SU-DHL-6 (cell line): Measurements from ENCODE around the gene HTT.

ENCODE experiments used
- EZH2phosphoT487 ChIP-seq: fragments of 200-600 bp; sonication (generic), shearing (Covaris generic); conservative IDR thresholded peaks from 2 replicates; pipeline ENCODE4 v1.6.1; 2018; ENCODE audit warnings: mild to moderate bottlenecking, antibody characterized with exemption, low read length, moderate library complexity, mixed read lengths
- TF ChIP-seq, protein P1 (sequence below): fragments of 200-600 bp; sonication (generic); IDR thresholded peaks from one replicate; pipeline ENCODE4 v1.5.1; 2017; ENCODE audit warnings: antibody characterized with exemption, mild to moderate bottlenecking, low read length, moderate library complexity; ENCODE audit not compliant: insufficient read depth, poor library complexity, severe bottlenecking

GRCh38 chr4:3239998-3240920 is 165.8 kb downstream of the HTT start:
- TF ChIP-seq, protein P1, sequence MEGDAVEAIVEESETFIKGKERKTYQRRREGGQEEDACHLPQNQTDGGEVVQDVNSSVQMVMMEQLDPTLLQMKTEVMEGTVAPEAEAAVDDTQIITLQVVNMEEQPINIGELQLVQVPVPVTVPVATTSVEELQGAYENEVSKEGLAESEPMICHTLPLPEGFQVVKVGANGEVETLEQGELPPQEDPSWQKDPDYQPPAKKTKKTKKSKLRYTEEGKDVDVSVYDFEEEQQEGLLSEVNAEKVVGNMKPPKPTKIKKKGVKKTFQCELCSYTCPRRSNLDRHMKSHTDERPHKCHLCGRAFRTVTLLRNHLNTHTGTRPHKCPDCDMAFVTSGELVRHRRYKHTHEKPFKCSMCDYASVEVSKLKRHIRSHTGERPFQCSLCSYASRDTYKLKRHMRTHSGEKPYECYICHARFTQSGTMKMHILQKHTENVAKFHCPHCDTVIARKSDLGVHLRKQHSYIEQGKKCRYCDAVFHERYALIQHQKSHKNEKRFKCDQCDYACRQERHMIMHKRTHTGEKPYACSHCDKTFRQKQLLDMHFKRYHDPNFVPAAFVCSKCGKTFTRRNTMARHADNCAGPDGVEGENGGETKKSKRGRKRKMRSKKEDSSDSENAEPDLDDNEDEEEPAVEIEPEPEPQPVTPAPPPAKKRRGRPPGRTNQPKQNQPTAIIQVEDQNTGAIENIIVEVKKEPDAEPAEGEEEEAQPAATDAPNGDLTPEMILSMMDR = no peak
- no peak for TF ChIP-seq EZH2phosphoT487
